ENCODE data around the gene CHMP4A. TPM values are rescaled to one million over a fixed set of nuclear protein-coding genes. Genes with fewer than 3 reads are reported as not detected.

CHMP4A gene
- polyA plus RNA-seq, 4 donors, result 27.8 to 58.4 (median 52.0) TPM

GRCh38 chr14:24198814-24199524, 14.3 kb downstream of the CHMP4A start:
- no peak for DNase-seq (ENCODE audit: low read depth in 4 of 4, low spot score in 3 of 4)

- DNase-seq (ENCODE audit: low read depth in 4 of 4, low spot score in 3 of 4), result no peak
These were observed 16.2 kb downstream of the CHMP4A start for GRCh38 chr14:24197056-24197450.

- no peak for DNase-seq (ENCODE audit: low read depth in 4 of 4, low spot score in 3 of 4)
These were observed 16.9 kb downstream of the CHMP4A start for GRCh38 chr14:24196071-24197055.

- peak in 3 of 4 donors; percentile 71 to 84 (median 77) for DNase-seq (ENCODE audit: low read depth in 4 of 4, low spot score in 3 of 4)
These were observed 17.9 kb downstream of the CHMP4A start, which contains the start of gene TM9SF1 for GRCh38 chr14:24195186-24196070. Gene TM9SF1, minus strand, starts transcription at chr14:24195441. Its CDS starts 422 bp downstream, at chr14:24195019.

- no peak for DNase-seq (ENCODE audit: low read depth in 4 of 4, low spot score in 3 of 4)
These were observed 18.5 kb downstream of the CHMP4A start for GRCh38 chr14:24194873-24195185.

- DNase-seq (ENCODE audit: low read depth in 4 of 4, low spot score in 3 of 4), result no peak
These were observed 19.0 kb downstream of the CHMP4A start for GRCh38 chr14:24194186-24194872.

GRCh38 chr14:24192933-24193332, 20.4 kb downstream of the CHMP4A start:
- DNase-seq (ENCODE audit: low read depth in 4 of 4, low spot score in 3 of 4), result no peak

- DNase-seq (ENCODE audit: low read depth in 4 of 4, low spot score in 3 of 4), result no peak
These were observed 22.9 kb downstream of the CHMP4A start for GRCh38 chr14:24190416-24190815.

- DNase-seq (ENCODE audit: low read depth in 4 of 4, low spot score in 3 of 4), result no peak
These were observed 23.8 kb downstream of the CHMP4A start for GRCh38 chr14:24189460-24189859.

GRCh38 chr14:24189059-24189375, 24.3 kb downstream of the CHMP4A start:
- no peak for DNase-seq (ENCODE audit: low read depth in 4 of 4, low spot score in 3 of 4)

- DNase-seq (ENCODE audit: low read depth in 4 of 4, low spot score in 3 of 4), result peak; percentile 87 to 95 (median 92)
These were observed 24.8 kb downstream of the CHMP4A start, which contains the start of gene IPO4 for GRCh38 chr14:24188251-24189058. Gene IPO4, minus strand, starts transcription at chr14:24188816. Its CDS starts 29 bp downstream, at chr14:24188787.

- no peak for DNase-seq (ENCODE audit: low read depth in 4 of 4, low spot score in 3 of 4)
These were observed 25.8 kb downstream of the CHMP4A start for GRCh38 chr14:24187539-24187915.

- no peak for DNase-seq (ENCODE audit: low read depth in 4 of 4, low spot score in 3 of 4)
These were observed 26.3 kb downstream of the CHMP4A start for GRCh38 chr14:24186831-24187538.

GRCh38 chr14:24185741-24186140, 27.5 kb downstream of the CHMP4A start:
- DNase-seq (ENCODE audit: low read depth in 4 of 4, low spot score in 3 of 4), result no peak

- no peak for DNase-seq (ENCODE audit: low read depth in 4 of 4, low spot score in 3 of 4)
These were observed 28.3 kb downstream of the CHMP4A start for GRCh38 chr14:24185026-24185425.

GRCh38 chr14:24184104-24184970, 29.0 kb downstream of the CHMP4A start:
- no peak for DNase-seq (ENCODE audit: low read depth in 4 of 4, low spot score in 3 of 4)

GRCh38 chr14:24183014-24183481, 30.2 kb downstream of the CHMP4A start:
- no peak for DNase-seq (ENCODE audit: low read depth in 4 of 4, low spot score in 3 of 4)

Data from left renal pelvis (tissue), 4 donors.